NB4 (cell line): ENCODE measurements around the gene MPPE1.

ENCODE experiments used
- DNase-seq: peaks from one replicate; pipeline ENCODE4 v3.0.0; 2010; ENCODE audit warnings: low read depth
- H3K4me3 ChIP-seq: one replicate; pipeline ENCODE4 v1.5.1; 2011; ENCODE audit warnings: mild to moderate bottlenecking, low read depth, low read length, moderate library complexity
- MYC ChIP-seq: IDR thresholded peaks from 2 replicates; pipeline ENCODE4 v1.6.1; 2011; ENCODE audit warnings: low read depth, low read length
- POLR2A ChIP-seq: IDR thresholded peaks from 2 replicates; pipeline ENCODE4 v1.6.1; 2011; ENCODE audit warnings: mild to moderate bottlenecking; ENCODE audit not compliant: insufficient read length; ENCODE audit errors: extremely low read depth
- TF ChIP-seq, protein P1 (sequence below): IDR thresholded peaks from 2 replicates; pipeline ENCODE4 v1.6.1; 2011; ENCODE audit warnings: low read depth, low read length
- TF ChIP-seq, protein P2 (sequence below): IDR thresholded peaks from one replicate; pipeline ENCODE4 v1.5.1; 2012; ENCODE audit warnings: low read depth, low read length

Gene MPPE1

DNA sequence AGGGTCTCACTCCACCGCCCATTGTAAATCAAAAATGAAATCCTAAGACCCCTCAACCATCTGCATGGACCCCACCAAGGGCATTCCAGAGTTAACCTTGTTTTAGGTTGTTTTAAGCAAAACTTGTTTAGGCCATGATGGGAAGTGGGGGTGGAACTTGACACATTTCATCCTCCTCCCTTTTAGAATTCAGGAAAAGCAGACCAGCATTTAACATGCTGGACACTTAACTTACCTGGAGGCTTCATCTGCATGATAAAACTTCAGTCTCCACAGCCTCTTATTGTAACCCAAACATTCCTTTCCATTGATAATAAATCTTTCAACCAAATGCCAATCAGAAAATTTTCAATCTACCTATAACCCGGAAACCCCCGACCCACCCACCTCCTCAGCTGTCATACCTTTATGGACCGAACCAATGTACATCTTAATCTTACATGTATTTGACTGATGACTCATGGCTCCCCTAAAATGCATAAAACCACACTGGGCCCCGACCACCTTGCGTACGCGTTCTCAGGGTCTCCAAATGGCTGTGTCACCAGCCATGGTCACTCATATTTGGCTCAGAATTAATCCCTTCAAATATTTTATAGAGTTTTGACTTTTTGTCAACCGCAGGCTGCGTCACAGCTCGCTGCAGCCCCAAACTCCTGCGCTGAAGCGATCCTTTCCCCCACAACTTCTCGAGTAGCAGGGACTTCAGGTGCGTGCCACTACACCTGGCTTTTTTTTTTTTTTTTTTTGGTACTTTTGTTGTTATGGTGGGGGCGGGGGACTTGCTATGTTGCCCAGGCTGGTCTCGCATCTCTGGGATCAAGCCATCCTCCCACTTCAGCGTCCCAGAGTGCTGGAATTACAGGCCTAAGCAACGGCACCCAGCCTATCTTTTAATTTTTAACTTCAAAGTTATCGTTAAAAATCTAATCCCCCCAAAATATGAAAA lies 917 bp downstream of the MPPE1 start:
- DNase-seq: peak; percentile 31
- peak overlapping the region; percentile 95 for H3K4me3 ChIP-seq
- TF ChIP-seq POLR2A (no peak), MYC (no peak)
- TF ChIP-seq, protein P1, sequence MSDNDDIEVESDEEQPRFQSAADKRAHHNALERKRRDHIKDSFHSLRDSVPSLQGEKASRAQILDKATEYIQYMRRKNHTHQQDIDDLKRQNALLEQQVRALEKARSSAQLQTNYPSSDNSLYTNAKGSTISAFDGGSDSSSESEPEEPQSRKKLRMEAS: no peak
- TF ChIP-seq, protein P2, sequence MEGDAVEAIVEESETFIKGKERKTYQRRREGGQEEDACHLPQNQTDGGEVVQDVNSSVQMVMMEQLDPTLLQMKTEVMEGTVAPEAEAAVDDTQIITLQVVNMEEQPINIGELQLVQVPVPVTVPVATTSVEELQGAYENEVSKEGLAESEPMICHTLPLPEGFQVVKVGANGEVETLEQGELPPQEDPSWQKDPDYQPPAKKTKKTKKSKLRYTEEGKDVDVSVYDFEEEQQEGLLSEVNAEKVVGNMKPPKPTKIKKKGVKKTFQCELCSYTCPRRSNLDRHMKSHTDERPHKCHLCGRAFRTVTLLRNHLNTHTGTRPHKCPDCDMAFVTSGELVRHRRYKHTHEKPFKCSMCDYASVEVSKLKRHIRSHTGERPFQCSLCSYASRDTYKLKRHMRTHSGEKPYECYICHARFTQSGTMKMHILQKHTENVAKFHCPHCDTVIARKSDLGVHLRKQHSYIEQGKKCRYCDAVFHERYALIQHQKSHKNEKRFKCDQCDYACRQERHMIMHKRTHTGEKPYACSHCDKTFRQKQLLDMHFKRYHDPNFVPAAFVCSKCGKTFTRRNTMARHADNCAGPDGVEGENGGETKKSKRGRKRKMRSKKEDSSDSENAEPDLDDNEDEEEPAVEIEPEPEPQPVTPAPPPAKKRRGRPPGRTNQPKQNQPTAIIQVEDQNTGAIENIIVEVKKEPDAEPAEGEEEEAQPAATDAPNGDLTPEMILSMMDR: no peak

DNA sequence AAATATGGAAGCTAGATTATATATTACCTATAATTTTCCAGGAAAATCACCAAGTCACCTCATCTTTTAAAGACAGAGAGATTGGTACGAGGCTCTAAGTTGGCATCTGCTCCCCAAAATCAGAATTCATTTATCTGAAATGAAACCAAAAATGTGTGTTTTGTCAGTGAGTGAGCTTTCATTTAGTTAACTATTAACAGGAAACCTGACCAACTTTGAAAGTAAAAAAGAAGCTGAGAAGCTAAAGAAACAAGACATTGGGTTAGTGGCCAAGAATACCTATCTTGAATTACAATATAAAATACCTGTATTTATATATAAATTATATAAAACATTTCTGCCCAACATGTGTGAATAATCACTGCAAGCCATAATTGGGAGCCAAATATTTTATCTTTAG lies 1.9 kb downstream of the MPPE1 start:
- no peak overlapping the region for H3K4me3 ChIP-seq
- TF ChIP-seq, protein P2: no peak
- DNase-seq: no peak

DNA sequence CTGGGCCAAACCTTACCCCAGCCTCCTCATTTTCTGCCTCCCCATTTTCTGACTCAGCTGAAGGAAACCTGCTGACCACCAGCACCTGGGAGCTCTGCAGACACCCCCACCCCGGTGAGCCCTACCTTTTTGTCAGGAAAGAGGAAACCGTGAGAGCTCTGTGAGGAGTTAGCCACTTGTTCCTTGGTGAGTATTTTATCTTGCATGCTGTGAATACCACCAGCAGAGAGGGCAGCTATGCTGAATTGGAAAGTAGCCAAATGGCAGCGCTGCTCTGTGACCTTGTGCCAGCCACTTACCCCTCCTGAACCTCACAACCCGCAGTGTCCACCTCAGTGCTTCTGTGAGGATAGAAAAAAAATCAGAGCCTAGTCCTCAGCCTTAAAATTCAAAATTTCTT lies 2.5 kb downstream of the MPPE1 start:
- H3K4me3 ChIP-seq: no peak overlapping the region
- DNase-seq: no peak
- TF ChIP-seq, protein P2: no peak

DNA sequence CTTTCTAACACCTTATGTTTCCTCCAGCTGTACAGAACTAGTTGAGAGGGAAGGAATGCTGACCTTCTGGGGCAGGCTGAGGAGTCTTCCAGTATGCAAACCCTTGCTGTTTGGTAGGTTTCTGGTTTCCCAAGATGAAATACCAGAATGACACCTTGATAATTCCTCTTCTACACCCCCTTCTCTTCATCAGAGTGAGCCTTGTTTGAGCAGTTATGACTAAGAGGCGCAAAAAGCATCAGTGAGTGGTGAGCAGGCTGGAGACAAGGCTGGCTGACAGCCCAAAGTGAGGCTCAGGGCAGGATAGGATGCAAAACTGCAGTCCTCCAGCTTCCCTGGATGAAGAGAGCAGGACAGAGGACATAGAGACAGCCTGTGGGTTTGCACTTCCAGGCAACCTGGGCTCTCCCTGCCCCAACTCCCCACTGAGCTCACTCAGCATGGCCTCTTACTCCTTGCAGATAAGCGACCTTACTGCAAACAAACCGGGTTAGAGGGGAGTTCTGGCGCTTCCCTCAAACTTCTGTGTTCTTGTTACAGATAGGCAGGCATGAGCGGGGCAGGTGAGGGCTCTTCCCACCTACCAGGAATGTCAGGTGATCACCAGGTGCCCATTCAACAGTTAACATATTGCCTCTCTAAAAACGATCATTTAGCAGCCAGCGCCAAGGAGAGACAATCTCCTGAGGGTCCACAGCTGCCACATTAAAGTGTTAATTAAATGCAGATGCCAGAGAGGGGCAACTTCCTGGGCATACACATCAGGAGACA lies 5.4 kb downstream of the MPPE1 start:
- no peak for TF ChIP-seq POLR2A
- TF ChIP-seq MYC: no peak
- TF ChIP-seq, protein P1: no peak
- TF ChIP-seq, protein P2: no peak
- no peak for DNase-seq
- no peak overlapping the region for H3K4me3 ChIP-seq

DNA sequence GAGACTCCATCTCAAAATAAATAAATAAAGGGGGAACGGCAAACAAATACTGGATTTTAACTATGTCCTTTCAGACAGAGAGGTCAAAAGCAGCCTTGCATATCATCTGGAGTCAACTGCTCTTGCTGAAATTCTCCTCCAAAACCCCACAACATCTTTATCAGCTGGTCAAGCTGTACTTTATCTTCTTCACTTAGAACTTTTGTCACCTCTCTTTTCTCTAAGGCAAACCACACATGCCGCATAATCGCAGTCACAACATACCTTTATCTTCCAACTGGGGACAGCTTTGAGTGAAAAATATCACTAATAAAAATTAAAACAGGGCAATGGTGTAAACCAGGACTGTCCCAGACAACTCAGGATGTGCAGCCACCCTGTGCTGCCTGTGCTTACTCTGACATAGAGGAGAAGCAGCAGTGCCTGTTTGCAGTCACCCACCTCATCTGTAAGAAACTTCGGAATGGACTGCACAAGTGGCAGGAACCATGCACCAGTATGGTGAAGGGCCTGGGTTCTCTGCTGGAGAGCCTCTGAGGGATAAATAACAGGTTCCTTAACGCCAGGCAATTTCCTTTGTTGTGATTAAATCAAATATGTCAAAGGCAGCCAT lies 6.2 kb downstream of the MPPE1 start:
- TF ChIP-seq, protein P2: no peak
- TF ChIP-seq POLR2A (no peak), MYC (no peak)
- TF ChIP-seq, protein P1: no peak
- H3K4me3 ChIP-seq: no peak overlapping the region
- no peak for DNase-seq
